ENCODE measurements around the gene PDS5B.
A peak's percentile ranks its signal among the peaks of the same experiment; 100 is the strongest.
"Not testable (repeated sequence)": the region's sequence is repeated elsewhere in the genome, so short reads cannot be mapped to it uniquely, and the experiment has no call there.

Gene PDS5B

DNA sequence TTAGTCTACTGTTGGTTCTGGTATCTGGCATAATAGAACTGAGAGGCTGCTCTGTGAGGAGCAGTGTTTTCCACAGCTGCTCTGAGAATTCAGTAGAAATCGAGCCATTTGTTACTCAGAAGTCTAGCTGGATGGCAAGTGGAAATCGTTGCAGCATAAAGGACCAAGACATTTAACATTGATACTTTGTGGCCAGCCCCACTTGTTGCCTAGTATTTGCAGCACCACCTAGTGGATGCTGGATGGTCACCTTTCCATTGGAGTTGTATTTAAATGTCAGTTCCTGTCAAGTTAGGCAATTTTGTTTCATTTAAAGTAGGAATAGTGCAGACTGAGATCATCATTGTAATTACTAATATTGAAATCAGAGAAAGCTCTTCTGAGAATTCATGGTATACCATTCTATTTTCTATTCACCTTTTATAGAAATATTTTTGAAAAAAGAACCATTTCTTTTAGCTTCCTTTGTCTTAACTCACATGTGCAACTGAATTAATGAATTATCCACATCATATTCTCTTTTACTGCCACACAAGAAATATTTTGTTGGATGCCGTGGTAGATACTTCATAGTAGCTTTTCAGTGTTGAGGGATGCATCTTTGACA is 64.6 kb downstream of the PDS5B start:
- peak; percentile 62 for DNase-seq (ENCODE audit: low spot score)

DNA sequence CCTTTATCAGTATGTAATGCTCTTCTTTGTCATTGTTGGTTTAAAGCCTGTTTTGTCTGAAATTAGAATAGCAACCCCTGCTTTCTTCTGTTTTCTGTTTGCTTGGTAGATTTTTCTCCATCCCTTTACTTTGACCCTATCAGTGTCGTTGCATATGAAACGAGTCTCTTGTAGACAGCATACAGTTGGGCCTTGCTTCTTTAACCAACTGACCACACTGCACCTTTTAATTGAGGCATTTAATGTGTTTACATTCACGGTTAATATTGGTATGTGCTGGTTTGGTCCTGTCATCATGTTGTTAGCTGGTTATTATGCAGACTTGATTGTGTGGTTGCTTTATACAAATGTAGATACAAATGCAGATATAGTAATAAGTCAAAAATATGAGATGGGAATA is 71.1 kb downstream of the PDS5B start:
- DNase-seq (ENCODE audit: low spot score), result no peak

DNA sequence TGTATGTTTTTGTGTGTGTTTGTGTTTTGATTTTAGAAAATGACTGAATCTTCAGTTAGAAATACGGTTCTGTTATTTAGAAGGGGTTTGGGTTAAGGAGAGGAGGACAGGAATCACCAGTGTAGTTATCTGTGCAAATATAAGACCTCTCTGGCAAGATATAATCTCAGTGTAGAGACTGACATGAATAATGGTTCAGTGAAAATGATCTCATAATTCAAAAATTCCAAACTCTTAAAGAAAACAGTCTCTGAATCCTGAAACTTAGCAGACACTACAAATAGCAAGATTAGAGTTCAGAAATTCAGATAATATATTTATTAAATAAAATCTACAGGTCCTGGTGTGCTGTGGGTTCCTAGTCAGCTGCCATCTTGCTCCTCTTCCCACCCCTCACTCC is 73.5 kb downstream of the PDS5B start:
- DNase-seq (ENCODE audit: low spot score), result no peak

DNA sequence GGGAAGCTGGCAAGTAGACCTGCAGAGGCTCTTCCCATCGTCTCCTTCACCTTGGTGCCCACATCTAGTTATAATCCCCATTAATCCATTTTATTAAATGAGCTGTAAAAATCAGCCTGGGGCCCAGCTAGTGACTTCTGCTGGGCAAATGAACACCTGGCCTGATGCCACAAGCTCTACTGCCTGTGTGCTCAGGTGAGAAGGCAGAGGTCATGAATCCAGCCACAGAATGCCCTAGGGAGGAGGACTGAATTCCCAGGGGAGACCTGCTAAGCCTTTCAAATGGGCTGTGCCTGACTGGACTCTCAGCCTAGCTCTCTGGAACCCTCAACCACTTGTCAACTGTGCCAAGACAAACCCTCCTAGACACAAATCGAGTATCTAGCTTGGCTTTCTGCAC is 74.0 kb downstream of the PDS5B start:
- no peak for DNase-seq (ENCODE audit: low spot score)

DNA sequence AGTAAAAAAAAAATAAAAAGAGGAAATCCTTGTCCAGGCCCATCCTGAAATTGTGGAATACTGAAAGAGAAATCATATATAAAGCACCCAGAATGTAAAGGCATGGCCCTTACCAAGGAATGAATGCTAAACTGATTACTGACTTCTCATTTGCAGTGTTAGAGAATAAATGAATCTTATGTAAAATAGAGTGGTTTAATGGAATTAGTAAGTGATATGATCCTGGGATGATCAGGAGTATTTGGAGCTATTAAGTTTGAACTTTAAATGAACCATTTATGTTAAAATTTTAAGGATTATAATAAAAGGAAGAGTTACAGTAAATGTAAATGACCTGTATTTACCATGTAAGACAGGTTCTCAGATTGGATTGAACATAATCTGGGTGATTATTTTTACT is 75.4 kb downstream of the PDS5B start:
- no peak for DNase-seq (ENCODE audit: low spot score)

DNA sequence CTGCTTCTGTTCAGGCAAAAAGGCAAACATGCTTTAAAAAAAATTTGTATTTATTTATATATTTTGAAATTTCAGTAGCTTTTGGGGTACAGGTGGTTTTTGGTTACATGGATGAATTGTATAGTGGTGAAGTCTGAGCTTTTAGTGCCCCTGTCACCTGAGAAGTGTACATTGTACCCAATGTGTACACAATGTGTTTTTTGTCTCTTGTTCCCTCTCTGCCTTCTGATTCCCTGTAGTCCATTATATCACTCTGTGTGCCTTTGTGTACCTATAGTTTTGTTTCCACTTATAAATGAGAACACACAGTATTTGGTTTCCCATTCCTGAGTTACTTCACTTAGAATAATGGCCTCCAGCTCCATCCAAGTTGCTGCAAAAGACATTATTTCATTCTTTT is 77.4 kb downstream of the PDS5B start:
- DNase-seq (ENCODE audit: low spot score), result no peak

DNA sequence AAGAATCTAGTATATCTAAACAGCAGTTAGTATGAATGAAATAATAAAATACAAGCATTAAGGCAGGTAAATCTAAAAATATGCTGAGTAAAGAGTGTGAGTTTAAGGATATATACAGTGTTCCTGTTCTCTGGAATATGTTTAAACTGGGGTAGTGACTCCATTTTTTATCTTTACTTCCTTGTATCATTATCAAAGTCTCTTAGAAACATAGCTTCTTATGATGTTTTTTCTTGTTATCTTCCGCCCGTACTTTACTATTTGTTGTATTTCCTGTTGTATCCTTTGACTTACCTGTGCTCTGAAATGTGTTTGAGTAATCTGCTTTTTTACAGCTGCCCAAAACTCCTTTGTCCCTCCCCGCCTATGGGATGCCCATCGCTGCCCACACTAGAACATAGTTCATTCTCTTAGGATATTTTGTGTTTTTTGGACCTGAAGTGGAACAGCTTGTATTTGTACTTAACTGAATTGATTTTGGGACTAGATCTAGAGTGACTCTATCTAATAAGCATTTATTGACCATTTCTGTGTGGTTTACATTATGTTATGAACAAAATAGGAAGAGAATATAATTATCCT is 80.8 kb downstream of the PDS5B start:
- no peak for DNase-seq (ENCODE audit: low spot score)

DNA sequence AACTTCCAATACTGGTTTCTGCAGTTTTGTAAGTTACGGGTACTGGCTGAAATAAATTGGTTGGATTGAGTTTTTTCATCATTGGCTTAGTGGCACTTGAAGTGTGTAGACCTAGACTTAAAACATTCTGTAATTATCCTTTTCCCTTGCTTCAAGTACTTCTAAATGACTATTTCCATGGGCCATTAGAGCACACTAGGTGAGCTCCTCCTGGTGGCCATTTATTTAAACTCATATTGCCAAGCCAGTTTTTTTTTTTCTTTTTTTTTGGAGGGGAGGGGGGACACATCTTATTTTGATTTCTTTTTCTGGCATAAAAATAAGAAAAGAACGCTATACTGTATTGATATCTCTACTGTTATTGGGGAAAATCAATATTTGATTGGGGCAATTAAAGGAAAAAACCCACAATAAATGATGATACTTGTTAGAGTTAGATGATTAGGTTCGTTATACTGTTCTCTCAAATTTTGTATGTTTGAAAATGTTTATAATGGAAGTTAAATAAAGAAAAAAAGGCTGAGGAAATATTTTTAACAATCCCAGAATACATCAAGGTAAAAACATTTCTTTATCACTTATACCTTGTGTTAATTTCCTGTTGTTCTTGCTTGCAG is 82.9 kb downstream of the PDS5B start:
- DNase-seq (ENCODE audit: low spot score), result peak; percentile 23

DNA sequence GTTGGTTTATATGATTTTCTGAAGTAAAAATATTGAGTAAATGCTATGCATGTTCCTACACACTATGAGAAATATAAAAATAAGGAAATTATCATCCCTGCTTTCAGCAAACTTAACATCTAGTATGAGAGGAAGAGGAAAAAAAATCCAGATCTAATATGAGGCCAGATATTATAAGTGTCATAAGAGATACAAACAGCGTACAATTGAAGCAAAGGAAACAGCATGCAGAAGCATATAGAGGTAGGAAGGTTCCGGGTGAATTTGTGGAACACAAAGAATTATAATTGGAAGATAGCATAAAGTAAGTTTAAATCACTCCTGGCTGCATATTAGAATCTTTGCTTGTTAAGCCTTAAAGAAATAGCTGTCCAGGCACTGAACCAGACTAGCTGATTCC is 88.3 kb downstream of the PDS5B start:
- DNase-seq (ENCODE audit: low spot score), result no peak

DNA sequence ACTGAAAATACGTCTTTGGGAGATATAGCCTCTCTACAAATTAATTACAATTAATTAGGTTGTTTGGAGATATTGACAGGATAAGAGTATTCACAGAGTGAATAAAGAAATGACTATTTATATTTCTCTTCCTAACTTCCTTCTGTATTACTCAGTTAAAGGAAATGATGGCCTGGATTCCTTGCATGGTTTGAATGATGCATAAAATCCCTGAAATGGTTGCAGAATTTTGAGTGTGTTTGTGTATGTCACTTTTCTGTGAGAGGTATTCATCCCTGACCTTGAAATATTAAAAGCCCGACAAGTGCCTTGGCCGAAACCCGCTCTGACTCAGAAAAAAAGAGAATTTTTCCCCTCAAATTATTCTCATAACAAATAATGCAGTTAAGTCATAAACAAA is 90.0 kb downstream of the PDS5B start:
- DNase-seq (ENCODE audit: low spot score), result no peak

DNA sequence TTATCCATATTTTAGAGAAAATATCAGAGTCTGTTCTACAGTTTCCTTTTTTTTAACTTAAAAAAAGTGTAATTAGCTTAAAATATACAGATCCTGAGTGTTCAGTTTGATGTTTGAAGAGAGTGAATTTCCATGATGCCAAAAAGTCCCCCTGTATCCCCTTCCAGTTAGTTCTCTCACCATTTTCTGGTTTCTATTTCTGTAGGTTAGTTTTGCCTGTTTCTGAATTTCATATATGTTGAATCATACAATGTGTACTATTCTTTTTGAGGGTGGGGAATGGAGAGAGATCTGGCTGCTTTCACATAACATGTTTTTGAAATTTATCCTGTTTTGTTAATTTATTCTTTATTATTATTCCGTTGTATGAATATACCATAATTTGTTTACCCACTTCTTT is 95.9 kb downstream of the PDS5B start:
- DNase-seq (ENCODE audit: low spot score), result no peak

DNA sequence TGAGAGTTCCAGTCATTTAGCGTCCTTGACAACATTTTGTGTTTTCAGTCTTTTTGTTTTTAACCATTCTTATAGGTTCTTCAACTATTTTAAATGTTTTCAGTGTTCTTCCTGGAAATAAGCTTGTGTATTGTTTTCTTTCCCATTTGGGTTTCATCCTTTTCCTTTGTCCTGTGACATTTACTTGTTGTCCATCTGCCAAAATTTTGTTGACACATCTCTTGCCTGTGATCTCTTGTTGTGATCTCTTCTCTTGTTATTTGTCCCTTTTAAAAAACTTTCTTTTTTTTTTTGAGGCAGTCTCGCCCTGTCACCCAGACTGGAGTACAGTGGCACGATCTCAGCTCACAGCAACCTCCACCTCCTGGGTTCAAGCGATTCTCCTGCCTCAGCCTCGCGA is 96.5 kb downstream of the PDS5B start:
- DNase-seq (ENCODE audit: low spot score), result no peak

DNA sequence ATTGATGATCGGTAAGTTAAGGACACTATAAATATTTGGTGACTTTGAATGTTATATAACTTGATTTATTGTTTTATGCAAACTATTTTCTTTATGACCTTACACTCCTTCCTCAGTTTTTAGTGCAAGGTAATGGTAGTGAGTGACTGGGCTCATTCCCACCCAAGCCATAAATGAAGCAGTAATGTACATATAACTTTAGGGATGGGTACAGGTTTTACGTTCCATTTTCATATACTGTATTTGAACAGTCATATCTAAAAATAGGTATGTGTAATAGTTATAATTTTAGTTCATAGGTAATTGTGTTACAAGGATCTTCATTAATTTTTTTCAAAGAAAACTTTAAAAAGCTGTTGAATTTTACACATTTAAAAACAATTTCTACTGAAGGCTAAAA is 101.0 kb downstream of the PDS5B start:
- no peak for DNase-seq (ENCODE audit: low spot score)

DNA sequence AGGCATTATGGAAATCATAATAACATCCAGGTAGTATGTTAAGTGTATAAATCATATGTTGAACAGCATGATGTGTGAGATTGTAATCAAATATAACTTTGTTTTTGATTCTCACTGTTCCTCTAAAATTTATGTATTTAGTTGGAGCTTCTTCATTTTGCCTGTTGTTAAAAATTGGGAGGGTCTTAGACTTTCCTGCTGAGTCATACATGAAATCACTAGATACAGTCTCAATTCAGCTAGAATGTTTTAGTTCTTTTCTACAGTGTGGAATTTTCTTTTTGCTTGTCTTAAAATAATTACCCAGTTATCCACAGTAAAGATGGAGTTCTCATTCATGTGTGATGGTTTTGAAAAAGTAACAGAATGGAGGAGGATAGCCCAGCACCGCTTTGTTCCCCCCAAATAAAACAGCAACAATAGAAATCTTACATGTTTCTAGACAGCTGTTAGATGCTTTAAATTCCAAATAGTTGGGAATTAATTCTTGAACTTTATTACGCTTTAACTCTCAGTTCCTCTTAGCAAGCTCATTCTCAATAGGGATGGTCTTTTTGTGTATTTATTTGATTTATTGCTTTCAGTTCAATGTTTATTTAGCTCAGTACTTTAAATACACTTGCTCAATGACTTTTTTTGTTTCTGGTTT is 109.5 kb downstream of the PDS5B start:
- DNase-seq (ENCODE audit: low spot score), result no peak

DNA sequence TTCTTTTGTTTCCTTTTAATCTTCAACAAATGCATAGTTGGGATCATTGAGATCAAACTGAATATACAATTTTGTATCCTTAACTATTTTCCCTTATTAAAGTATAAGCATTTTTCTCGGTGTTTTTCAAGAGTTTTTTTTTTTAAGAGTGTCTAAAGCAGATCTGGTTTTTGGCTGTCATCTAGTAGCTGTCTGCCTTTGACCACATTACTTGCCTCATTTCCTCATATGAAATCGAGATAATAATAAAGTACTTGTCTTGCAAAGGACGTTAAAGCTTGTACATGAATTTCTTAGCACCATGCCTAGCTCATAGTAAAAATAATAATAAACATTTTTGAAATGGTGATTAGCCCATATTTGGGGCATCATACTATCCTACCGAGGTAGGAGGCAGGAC is 121.2 kb downstream of the PDS5B start:
- DNase-seq (ENCODE audit: low spot score), result no peak

DNA sequence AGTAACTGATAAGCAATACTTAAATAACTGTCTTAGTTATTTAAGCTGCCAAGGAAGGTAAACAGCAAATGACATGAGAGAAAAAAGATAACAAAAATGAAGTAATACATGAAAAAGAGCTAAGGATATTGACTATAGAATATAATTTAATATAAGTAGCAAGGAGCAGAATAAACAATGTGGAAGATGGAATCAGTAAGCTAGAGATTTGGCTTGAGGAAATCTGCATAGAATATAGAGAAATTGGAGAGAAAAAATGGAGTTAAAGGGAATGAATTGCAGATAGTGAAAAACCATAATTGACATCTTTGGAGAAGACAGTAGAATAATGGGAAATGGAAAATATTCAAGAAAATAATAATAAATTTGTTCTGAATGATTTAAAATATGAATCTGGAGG is 127.1 kb downstream of the PDS5B start:
- DNase-seq (ENCODE audit: low spot score), result no peak

DNA sequence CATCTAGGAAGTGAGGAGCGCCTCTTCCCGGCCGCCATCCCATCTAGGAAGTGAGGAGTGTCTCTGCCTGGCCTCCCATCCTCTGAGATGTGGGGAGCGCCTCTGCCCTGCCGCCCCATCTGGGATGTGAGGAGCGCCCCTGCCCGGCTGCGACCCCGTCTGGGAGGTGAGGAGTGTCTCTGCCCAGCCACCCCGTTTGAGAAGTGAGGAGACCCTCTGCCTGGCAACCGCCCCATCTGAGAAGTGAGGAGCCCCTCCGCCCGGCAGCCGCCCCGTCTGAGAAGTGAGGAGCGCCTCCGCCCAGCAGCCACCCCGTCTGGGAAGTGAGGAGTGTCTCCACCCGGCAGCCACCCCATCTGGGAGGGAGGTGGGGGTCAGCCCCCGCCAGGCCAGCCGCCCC is 129.9 kb downstream of the PDS5B start:
- not testable (repeated sequence) for DNase-seq (ENCODE audit: low spot score)

DNA sequence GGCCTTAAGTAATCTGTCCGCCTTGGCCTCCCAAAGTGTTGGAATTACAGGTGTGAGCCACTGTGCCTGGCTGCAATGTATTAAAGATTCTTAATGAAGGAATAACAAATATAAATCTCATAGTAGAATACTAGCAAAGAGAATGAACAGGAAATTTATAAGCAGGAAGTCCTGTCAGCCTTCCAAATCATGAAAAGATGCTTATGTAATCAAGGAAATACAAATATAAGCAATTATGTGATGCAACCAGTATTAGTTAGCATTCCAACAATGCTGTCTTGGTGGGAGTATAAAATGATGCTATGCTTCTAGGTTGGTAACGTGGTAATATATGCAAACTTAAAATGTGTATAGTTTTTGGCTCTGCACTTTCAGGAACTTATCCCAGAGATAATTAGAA is 133.8 kb downstream of the PDS5B start:
- no peak for DNase-seq (ENCODE audit: low spot score)

DNA sequence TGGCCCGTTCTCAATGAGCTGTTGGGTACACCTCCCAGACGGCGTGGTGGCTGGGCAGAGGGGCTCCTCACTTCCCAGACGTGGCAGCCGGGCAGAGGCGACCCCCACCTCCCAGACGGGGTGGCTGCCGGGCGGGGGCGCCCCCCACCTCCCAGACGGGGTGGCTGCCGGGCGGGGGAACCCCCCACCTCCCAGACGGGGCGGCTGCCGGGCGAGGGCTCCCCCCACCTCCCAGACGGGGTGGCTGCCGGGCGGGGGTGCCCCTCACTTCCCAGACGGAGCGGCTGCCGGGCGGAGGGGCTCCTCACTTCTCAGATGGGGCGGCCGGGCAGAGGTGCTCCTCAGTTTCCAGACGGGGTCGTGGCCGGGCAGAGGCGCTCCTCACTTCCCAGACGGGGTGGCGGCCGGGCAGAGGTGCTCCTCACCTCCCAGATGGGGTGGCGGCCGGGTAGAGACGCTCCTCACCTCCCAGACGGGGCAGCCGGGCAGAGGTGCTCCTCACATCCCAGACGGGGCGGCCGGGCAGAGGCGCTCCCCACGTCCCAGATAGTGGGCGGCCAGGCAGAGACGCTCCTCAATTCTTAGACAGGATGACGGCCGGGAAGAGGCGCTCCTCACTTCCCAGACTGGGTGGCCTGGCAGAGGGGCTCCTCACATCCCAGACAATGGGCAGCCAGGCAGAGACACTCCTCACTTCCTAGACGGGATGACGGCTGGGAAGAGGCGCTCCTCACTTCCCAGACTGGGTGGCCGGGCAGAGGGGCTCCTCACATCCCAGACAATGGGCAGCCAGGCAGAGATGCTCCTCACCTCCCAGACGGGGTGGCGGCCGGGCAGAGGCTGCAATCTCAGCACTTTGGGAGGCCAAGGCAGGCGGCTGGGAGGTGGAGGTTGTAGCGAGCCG is 135.1 kb downstream of the PDS5B start:
- DNase-seq (ENCODE audit: low spot score), result not testable (repeated sequence)

DNA sequence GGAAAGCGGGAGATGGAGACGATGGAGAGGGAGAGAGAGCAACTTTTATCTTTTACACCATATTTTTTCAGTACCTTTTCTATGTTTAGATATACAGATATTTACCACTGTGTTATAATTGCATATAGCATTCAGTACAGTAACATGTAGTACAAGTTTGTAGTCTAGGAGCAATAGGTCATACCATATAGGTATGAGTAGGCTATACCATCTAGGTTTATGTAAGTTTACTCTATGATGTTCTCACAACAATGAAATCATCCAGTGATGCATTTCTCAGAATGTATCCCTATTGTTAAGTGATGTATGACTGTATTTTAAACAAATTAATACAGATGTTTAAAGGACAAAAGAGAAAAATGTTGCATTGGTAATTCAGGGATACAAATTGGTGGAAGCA is 136.1 kb downstream of the PDS5B start:
- DNase-seq (ENCODE audit: low spot score), result no peak

DNA sequence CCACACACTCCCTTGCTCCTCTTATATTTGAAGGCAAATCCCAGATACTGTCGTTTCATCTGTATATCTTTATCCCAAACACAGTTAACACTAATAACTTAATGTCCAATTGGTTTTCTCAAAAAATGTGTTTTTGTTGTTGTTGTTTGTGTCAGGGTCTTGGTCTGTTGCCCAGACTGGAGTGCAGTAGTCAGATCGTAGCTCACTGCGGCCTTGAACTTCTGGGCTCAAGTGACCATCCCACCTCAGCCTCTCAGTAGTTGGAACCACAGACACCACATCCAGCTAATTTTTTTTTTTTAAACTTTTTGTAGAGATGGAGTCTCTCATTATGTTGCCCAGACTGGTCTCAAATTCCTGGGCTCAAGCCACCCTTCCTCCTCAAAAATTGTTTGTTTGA is 137.7 kb downstream of the PDS5B start:
- no peak for DNase-seq (ENCODE audit: low spot score)

DNA sequence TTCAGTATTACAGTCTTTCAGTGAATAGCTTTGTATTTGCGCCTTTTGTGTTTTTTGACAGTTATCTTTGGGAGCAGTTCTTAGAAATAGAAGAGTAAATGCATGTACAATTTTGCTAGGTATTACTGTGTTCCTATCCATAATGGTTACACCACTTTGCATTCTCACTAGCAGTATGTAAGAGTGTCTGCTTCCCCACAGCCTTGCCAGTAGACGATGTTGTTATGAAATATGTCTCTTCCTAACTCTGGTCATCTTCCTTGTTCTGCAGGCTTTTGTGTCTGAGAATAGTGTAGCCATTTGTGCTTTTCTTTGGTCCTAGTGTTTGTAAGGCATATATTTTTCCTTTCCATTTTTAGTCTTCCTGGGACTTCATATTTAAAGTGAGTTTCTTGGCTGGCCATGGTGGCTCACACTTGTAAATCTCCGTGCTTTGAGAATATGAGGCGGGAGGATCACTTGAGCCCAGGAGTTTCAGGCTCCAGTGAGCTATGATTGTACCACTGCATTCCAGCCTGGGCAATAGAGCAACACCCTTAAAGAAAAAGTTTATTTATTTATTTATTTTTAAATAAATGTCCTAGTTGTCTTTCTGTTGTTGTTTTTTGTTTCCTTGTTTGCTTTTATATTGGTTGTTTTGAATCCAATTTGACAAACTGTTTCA is 140.3 kb downstream of the PDS5B start:
- DNase-seq (ENCODE audit: low spot score), result no peak

Data from CD4-positive, alpha-beta T cell treated with Interleukin-6 at 100 ng/mL for 8 hours (primary cell).